ENCODE data around the gene CHCHD3. TPM values are rescaled to one million over a fixed set of nuclear protein-coding genes. Genes with fewer than 3 reads are reported as not detected.

CHCHD3 gene
- total and polyA plus RNA-seq, 4 donors: 20.1 to 78.0 (median 46.9) TPM

- TF ChIP-seq CTCF (IDR thresholded peaks at IDR 0.05; ENCODE audit: control extremely low read depth, extremely low read depth): no peak
- H3K4me3 ChIP-seq: no peak overlapping the region
- WGBS, 2 donors: 85 to 96% methylated on average over 2 of the region's 2 CpGs
- DNase-seq (peak in 2 of 3 donors; percentile 65 to 69), ATAC-seq (ENCODE audit: insufficient read depth, low FRiP score) (no peak)
- H3K27ac ChIP-seq (ENCODE audit: low read depth in 1 of 2, low read length in 1 of 2): no peak overlapping the region
- peaks cover 0 to 7% (median 3%) of the 10 kb centered on the region in 4 donors for H3K9me3 ChIP-seq (ENCODE audit: control insufficient read depth in 4 of 4, insufficient read depth in 3 of 4, low read length in 3 of 4)
- H3K36me3 ChIP-seq (ENCODE audit: control insufficient read depth in 4 of 4, insufficient read depth in 4 of 4, low read length in 4 of 4): no peaks in the 10 kb centered on the region
- no peaks in the 10 kb centered on the region for H3K27me3 ChIP-seq (ENCODE audit: control insufficient read depth in 3 of 3, insufficient read depth in 3 of 3, low read length in 2 of 3)
- H3K9ac ChIP-seq (ENCODE audit: insufficient read depth in 1 of 2, low read length in 2 of 2): no peak overlapping the region
- H3K4me1 ChIP-seq (ENCODE audit: control insufficient read depth in 5 of 5, insufficient read depth in 5 of 5, low read length in 5 of 5): peaks cover 0 to 17% (median 0%) of the 10 kb centered on the region in 5 donors
These were observed 56.8 kb downstream of the CHCHD3 start for GRCh38 chr7:133025056-133025455.

- Histone ChIP-seq H3K36me3 (ENCODE audit: control insufficient read depth in 4 of 4, insufficient read depth in 4 of 4, low read length in 4 of 4) (no peaks in the 10 kb centered on the region), H3K4me1 (ENCODE audit: control insufficient read depth in 5 of 5, insufficient read depth in 5 of 5, low read length in 5 of 5) (peaks cover 0 to 15% (median 0%) of the 10 kb centered on the region in 5 donors), H3K9ac (ENCODE audit: insufficient read depth in 1 of 2, low read length in 2 of 2) (no peak overlapping the region), H3K4me3 (no peak overlapping the region), H3K9me3 (ENCODE audit: control insufficient read depth in 4 of 4, insufficient read depth in 3 of 4, low read length in 3 of 4) (peaks cover 0 to 7% (median 3%) of the 10 kb centered on the region in 4 donors), H3K27me3 (ENCODE audit: control insufficient read depth in 3 of 3, insufficient read depth in 3 of 3, low read length in 2 of 3) (no peaks in the 10 kb centered on the region), H3K27ac (ENCODE audit: low read depth in 1 of 2, low read length in 1 of 2) (no peak overlapping the region)
- DNase-seq (peak in 2 of 3 donors; percentile 13 to 40), ATAC-seq (ENCODE audit: insufficient read depth, low FRiP score) (no peak)
- TF ChIP-seq CTCF (IDR thresholded peaks at IDR 0.05; ENCODE audit: control extremely low read depth, extremely low read depth): no peak
- 67 to 82% methylated on average over 5 of the region's 5 CpGs for WGBS, 2 donors
These were observed 57.3 kb downstream of the CHCHD3 start for GRCh38 chr7:133024596-133024995.

- no peak for ATAC-seq (ENCODE audit: insufficient read depth, low FRiP score)
- Histone ChIP-seq H3K9me3 (ENCODE audit: control insufficient read depth in 4 of 4, insufficient read depth in 3 of 4, low read length in 3 of 4) (peaks cover 0 to 7% (median 3%) of the 10 kb centered on the region in 4 donors), H3K36me3 (ENCODE audit: control insufficient read depth in 4 of 4, insufficient read depth in 4 of 4, low read length in 4 of 4) (no peaks in the 10 kb centered on the region), H3K27ac (ENCODE audit: low read depth in 1 of 2, low read length in 1 of 2) (no peak overlapping the region), H3K4me1 (ENCODE audit: control insufficient read depth in 5 of 5, insufficient read depth in 5 of 5, low read length in 5 of 5) (peaks cover 0 to 12% (median 0%) of the 10 kb centered on the region in 5 donors), H3K9ac (ENCODE audit: insufficient read depth in 1 of 2, low read length in 2 of 2) (no peak overlapping the region), H3K27me3 (ENCODE audit: control insufficient read depth in 3 of 3, insufficient read depth in 3 of 3, low read length in 2 of 3) (no peaks in the 10 kb centered on the region), H3K4me3 (no peak overlapping the region)
- DNase-seq: no peak
- WGBS, 2 donors: 67 to 72% methylated on average over 4 of the region's 4 CpGs
- no peak for TF ChIP-seq CTCF (IDR thresholded peaks at IDR 0.05; ENCODE audit: control extremely low read depth, extremely low read depth)
These were observed 58.4 kb downstream of the CHCHD3 start for GRCh38 chr7:133023370-133024071.

All from lung (tissue), 12 donors.